GM12891 (cell line): ENCODE measurements around the gene COP1.
"Not testable (repeated sequence)": the region's sequence is repeated elsewhere in the genome, so short reads cannot be mapped to it uniquely, and the experiment has no call there.

Experiments
- DNase-seq: peaks from one replicate; pipeline ENCODE4 v3.0.0; 2011; ENCODE audit warnings: low spot score; ENCODE audit not compliant: insufficient read length
- FAIRE-seq: peaks from 2 replicates; lab custom pipeline; 2011; peaks lifted over from hg19 to GRCh38; lab: Jason Lieb, UNC
- PAX5 ChIP-seq: IDR thresholded peaks from 2 replicates; pipeline ENCODE4 v1.6.1; 2011; ENCODE audit warnings: low read length, moderate library complexity, mild to moderate bottlenecking; ENCODE audit not compliant: insufficient read depth, severe bottlenecking
- POLR2A ChIP-seq: IDR thresholded peaks from 2 replicates; pipeline ENCODE4 v1.6.1; 2011; ENCODE audit warnings: low read depth, low read length, control low read depth
- POLR2AphosphoS5 ChIP-seq: IDR thresholded peaks from 2 replicates; pipeline ENCODE4 v1.6.1; 2011; ENCODE audit warnings: low read depth, low read length, control low read depth
- POU2F2 ChIP-seq: IDR thresholded peaks from 2 replicates; pipeline ENCODE4 v1.6.1; 2011; ENCODE audit warnings: low read depth, mild to moderate bottlenecking, control low read depth, low read length, moderate library complexity
- SPI1 ChIP-seq: IDR thresholded peaks from 2 replicates; pipeline ENCODE4 v1.6.1; 2011; ENCODE audit warnings: low read depth, low read length, control low read depth
- TAF1 ChIP-seq: IDR thresholded peaks from 2 replicates; pipeline ENCODE4 v1.6.1; 2011; ENCODE audit warnings: low read depth, low read length, control low read depth

The COP1 gene

GRCh38 chr1:176022574-176022973 lies 184.5 kb downstream of the COP1 start:
- DNase-seq (no peak), FAIRE-seq (no peak)
- TF ChIP-seq POU2F2 (no peak), POLR2AphosphoS5 (no peak), PAX5 (no peak)

GRCh38 chr1:176017722-176018121 lies 189.4 kb downstream of the COP1 start:
- DNase-seq (no peak), FAIRE-seq (no peak)
- TF ChIP-seq POLR2AphosphoS5 (no peak), POU2F2 (no peak), TAF1 (no peak), SPI1 (peak; percentile 60; the same call in 1 of the 2 replicates), POLR2A (no peak), PAX5 (no peak)

- TF ChIP-seq PAX5, result no peak
- TF ChIP-seq POLR2A, result no peak
- no peak for TF ChIP-seq SPI1
- TF ChIP-seq POLR2AphosphoS5, result no peak
- TF ChIP-seq TAF1, result no peak
- no peak for TF ChIP-seq POU2F2
- DNase-seq, result no peak
- FAIRE-seq, result no peak
Measured at GRCh38 chr1:176009951-176010350, 197.1 kb downstream of the COP1 start.

DNA sequence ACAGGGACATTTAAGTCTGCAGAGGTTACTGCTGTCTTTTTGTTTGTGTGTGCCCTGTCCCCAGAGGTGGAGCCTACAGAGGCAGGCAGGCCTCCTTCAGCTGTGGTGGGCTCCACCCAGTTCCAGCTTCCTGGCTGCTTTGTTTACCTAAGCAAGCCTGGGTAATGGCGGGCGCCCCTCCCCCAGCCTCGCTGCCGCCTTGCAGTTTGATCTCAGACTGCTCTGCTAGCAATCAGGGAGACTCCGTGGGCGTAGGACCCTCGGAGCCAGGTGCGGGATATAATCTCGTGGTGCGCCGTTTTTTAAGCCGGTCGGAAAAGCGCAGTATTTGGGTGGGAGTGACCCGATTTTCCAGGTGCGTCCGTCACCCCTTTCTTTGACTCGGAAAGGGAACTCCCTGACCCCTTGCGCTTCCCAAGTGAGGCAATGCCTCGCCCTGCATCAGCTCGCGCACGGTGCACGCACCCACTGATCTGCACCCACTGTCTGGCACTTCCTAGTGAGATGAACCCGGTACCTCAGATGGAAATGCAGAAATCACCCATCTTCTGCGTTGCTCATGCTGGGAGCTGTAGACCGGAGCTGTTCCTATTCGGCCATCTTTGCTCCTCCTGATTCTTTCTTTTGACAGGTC lies 199.2 kb downstream of the COP1 start:
- DNase-seq, FAIRE-seq: not testable (repeated sequence)

- not testable (repeated sequence) for FAIRE-seq
Measured at GRCh38 chr1:175994660-175995059, 212.4 kb downstream of the COP1 start.

GRCh38 chr1:175992825-175993224 lies 214.3 kb downstream of the COP1 start:
- not testable (repeated sequence) for FAIRE-seq, DNase-seq

More at GRCh38 chr1:175994660-175995059, 212.4 kb downstream of the COP1 start:
- DNase-seq, result not testable (repeated sequence)

GRCh38 chr1:175992202-175992601 lies 214.9 kb downstream of the COP1 start:
- DNase-seq, FAIRE-seq: not testable (repeated sequence)

- TF ChIP-seq POU2F2 (no peak), PAX5 (no peak), SPI1 (no peak), POLR2AphosphoS5 (no peak), POLR2A (no peak), TAF1 (no peak)
- FAIRE-seq (no peak), DNase-seq (no peak)
Measured at GRCh38 chr1:175984813-175985212, 222.3 kb downstream of the COP1 start.

GRCh38 chr1:175984057-175984812 lies 222.9 kb downstream of the COP1 start:
- TF ChIP-seq SPI1, result no peak
- no peak for TF ChIP-seq POLR2A
- TF ChIP-seq POU2F2, result no peak
- no peak for TF ChIP-seq PAX5
- TF ChIP-seq TAF1, result no peak
- TF ChIP-seq POLR2AphosphoS5, result no peak
- no peak for FAIRE-seq
- no peak for DNase-seq

- DNase-seq, FAIRE-seq: not testable (repeated sequence)
Measured at GRCh38 chr1:175983363-175983762, 223.7 kb downstream of the COP1 start.

- TF ChIP-seq TAF1, result no peak
- no peak for TF ChIP-seq SPI1
- TF ChIP-seq POLR2AphosphoS5, result no peak
- no peak for TF ChIP-seq POLR2A
- TF ChIP-seq POU2F2, result no peak
- FAIRE-seq (no peak), DNase-seq (no peak)
Measured at GRCh38 chr1:175981128-175981527, 226.0 kb downstream of the COP1 start.

GRCh38 chr1:175978926-175979325 lies 228.2 kb downstream of the COP1 start:
- FAIRE-seq (no peak), DNase-seq (no peak)
- TF ChIP-seq POU2F2, result no peak
- no peak for TF ChIP-seq POLR2AphosphoS5
- no peak for TF ChIP-seq POLR2A
- TF ChIP-seq SPI1, result no peak
- no peak for TF ChIP-seq TAF1
- TF ChIP-seq PAX5, result no peak
